HCT116 (cell line): Measurements from ENCODE around the gene DUSP28. TPM values are rescaled to one million over a fixed set of nuclear protein-coding genes. Genes with fewer than 3 reads are reported as not detected.

ENCODE experiments used
- ATAC-seq: fragments of 200-7000 bp; cut with Tn5 transposase; 2 replicates; pipeline ENCODE4 v1.9.1; 2020; ENCODE audit warnings: mild to moderate bottlenecking, moderate library complexity
- BruUV-seq: library from RNA; stranded (reverse); fragments of 400-500 nt; replicated peaks from 2 replicates; lab custom pipeline; 2021; lab: Mats Ljungman, UMichigan
- CTCF ChIA-PET: fragments of 300-600 bp; sonication (Branson Sonifier 250); formaldehyde crosslinking; loops from one replicate; lab custom pipeline; 2021; ENCODE audit warnings: antibody characterized with exemption; lab: Charles Lee
- POLR2A ChIA-PET: fragments of 300-600, 350-600 bp; sonication (Branson Sonifier 250); formaldehyde crosslinking; loops from one replicate; lab custom pipeline; 2021; ENCODE audit warnings: antibody characterized with exemption; lab: Charles Lee
- RAD21 ChIA-PET, 2 experiments: fragments of 300-600 bp; sonication (Branson Sonifier 250); formaldehyde crosslinking; loops; one replicate each; lab custom pipeline; 2023; ENCODE audit warnings: low total read pairs in 2 of 2; ENCODE audit not compliant: uncharacterized antibody in 2 of 2, unreplicated experiment in 2 of 2, low non-redundant PET in 1 of 2; lab: Charles Lee
- DNase-seq: peaks from one replicate; pipeline ENCODE4 v3.0.0-alpha.2; 2010; ENCODE audit warnings: low read depth, low spot score
- H2AFZ ChIP-seq: fragments of 200-600 bp; shearing (Covaris generic), sonication (generic); 2 replicates; pipeline ENCODE4 v1.6.1; 2017; ENCODE audit warnings: low read depth, mixed run types, mixed read lengths, antibody characterized with exemption, low read length; ENCODE audit not compliant: poor library complexity, severe bottlenecking
- H3K27ac ChIP-seq: 2 replicates; pipeline ENCODE4 v1.5.1; 2012; ENCODE audit warnings: low read depth, low read length
- H3K27me3 ChIP-seq: fragments of 200-600 bp; sonication (generic); 2 replicates; pipeline ENCODE4 v1.6.1; 2016; ENCODE audit warnings: mixed run types, low read length, mixed read lengths; ENCODE audit not compliant: insufficient read depth
- H3K36me3 ChIP-seq, 2 experiments: fragments of 200-500 bp in 1 of 2; fragments of 200-600 bp in 1 of 2; sonication (Bioruptor generic) in 1 of 2; sonication (generic) in 1 of 2; 2 replicates each; pipeline versions ENCODE4 v1.5.1 to v1.6.1; 2014 to 2016; ENCODE audit warnings: low read length in 2 of 2, inconsistent platforms in 1 of 2, mixed read lengths in 1 of 2, mixed run types in 1 of 2; ENCODE audit not compliant: insufficient read depth in 2 of 2, control insufficient read depth in 1 of 2
- H3K4me1 ChIP-seq, 2 experiments: fragments of 200-600 bp in 1 of 2; sonication (generic) in 1 of 2; 2 replicates each; pipeline versions ENCODE4 v1.5.1 to v1.6.1; 2012 to 2017; ENCODE audit warnings: low read length in 2 of 2, inconsistent platforms in 1 of 2, mild to moderate bottlenecking in 1 of 2, mixed read lengths in 1 of 2, mixed run types in 1 of 2, moderate library complexity in 1 of 2; ENCODE audit not compliant: insufficient read depth in 2 of 2, control insufficient read depth in 1 of 2
- H3K4me2 ChIP-seq: fragments of 200-600 bp; sonication (generic); 2 replicates; pipeline ENCODE4 v1.6.1; 2017; ENCODE audit warnings: mixed run types, low read length, mixed read lengths
- H3K4me3 ChIP-seq, 2 experiments: fragments of 200-600 bp in 1 of 2; sonication (generic) in 1 of 2; replicated peaks in 1 of 2; 2 replicates each; pipeline ENCODE4 v1.5.1; 2011 to 2016; ENCODE audit warnings: low read length in 2 of 2, control low read depth in 1 of 2, low read depth in 1 of 2, mild to moderate bottlenecking in 1 of 2, mixed read lengths in 1 of 2, mixed run types in 1 of 2
- H3K79me2 ChIP-seq: fragments of 200-600 bp; sonication (generic); 2 replicates; pipeline ENCODE4 v1.6.1; 2017; ENCODE audit warnings: mild to moderate bottlenecking, mixed run types, low read length, moderate library complexity, mixed read lengths; ENCODE audit not compliant: insufficient read depth
- H3K9ac ChIP-seq: fragments of 200-600 bp; sonication (generic); 2 replicates; pipeline ENCODE4 v1.6.1; 2016; ENCODE audit warnings: low read length, mixed read lengths
- H3K9me2 ChIP-seq: fragments of 200-600 bp; sonication (generic), shearing (Covaris generic); 2 replicates; pipeline ENCODE4 v1.6.1; 2017; ENCODE audit warnings: mixed run types, mild to moderate bottlenecking, moderate library complexity; ENCODE audit not compliant: insufficient read depth
- H3K9me3 ChIP-seq, 2 experiments: fragments of 200-500 bp in 1 of 2; fragments of 200-600 bp in 1 of 2; sonication (Bioruptor generic) in 1 of 2; sonication (generic) in 1 of 2; 2 replicates each; pipeline ENCODE4 v1.6.1; 2014 to 2017; ENCODE audit warnings: low read length in 2 of 2, mixed read lengths in 2 of 2, inconsistent platforms in 1 of 2, low read depth in 1 of 2, mild to moderate bottlenecking in 1 of 2, mixed run types in 1 of 2, moderate library complexity in 1 of 2; ENCODE audit not compliant: control insufficient read depth in 1 of 2, insufficient read depth in 1 of 2
- H4K20me1 ChIP-seq: fragments of 200-600 bp; sonication (generic), shearing (Covaris generic); 2 replicates; pipeline ENCODE4 v1.6.1; 2017; ENCODE audit warnings: mixed run types, mild to moderate bottlenecking, moderate library complexity; ENCODE audit not compliant: insufficient read depth
- CBX3 ChIP-seq: IDR thresholded peaks from 2 replicates; pipeline ENCODE4 v1.6.1; 2012; ENCODE audit warnings: low read depth
- EGR1 ChIP-seq: IDR thresholded peaks from 2 replicates; pipeline ENCODE4 v1.6.1; 2012; ENCODE audit warnings: low read depth
- EZH2 ChIP-seq: fragments of 200-600 bp; sonication (generic); IDR thresholded peaks from 2 replicates; pipeline ENCODE4 v1.6.1; 2017; ENCODE audit warnings: antibody characterized with exemption, mixed run types
- EZH2phosphoT487 ChIP-seq: fragments of 200-600 bp; IDR thresholded peaks from 2 replicates; pipeline ENCODE4 v1.6.1; 2018; ENCODE audit warnings: antibody characterized with exemption, borderline replicate concordance
- JUND ChIP-seq: IDR thresholded peaks from 2 replicates; pipeline ENCODE4 v1.6.1; 2012
- POLR2A ChIP-seq: IDR thresholded peaks from 2 replicates; pipeline ENCODE4 v1.7.0; 2011; ENCODE audit warnings: borderline replicate concordance; ENCODE audit not compliant: insufficient read depth, insufficient read length; ENCODE audit errors: extremely low read depth
- POLR2AphosphoS5 ChIP-seq: IDR thresholded peaks from 2 replicates; pipeline ENCODE4 v1.6.1; 2011; ENCODE audit warnings: mild to moderate bottlenecking, low read depth, low read length, moderate library complexity
- RAD21 ChIP-seq: IDR thresholded peaks from 2 replicates; pipeline ENCODE4 v1.6.1; 2012; ENCODE audit warnings: low read depth, mild to moderate bottlenecking
- SIN3A ChIP-seq: IDR thresholded peaks from 2 replicates; pipeline ENCODE4 v1.6.1; 2012; ENCODE audit warnings: low read depth
- SRF ChIP-seq: IDR thresholded peaks from 2 replicates; pipeline ENCODE4 v1.6.1; 2012; ENCODE audit warnings: low read depth
- TCF7L2 ChIP-seq: IDR thresholded peaks from 2 replicates; pipeline ENCODE4 v1.7.0; 2011; ENCODE audit warnings: borderline replicate concordance, inconsistent platforms; ENCODE audit not compliant: insufficient read depth, insufficient read length; ENCODE audit errors: extremely low read depth
- YY1 ChIP-seq: IDR thresholded peaks from 2 replicates; pipeline ENCODE4 v1.6.1; 2011; ENCODE audit warnings: low read length, low read depth, moderate library complexity, mild to moderate bottlenecking; ENCODE audit not compliant: insufficient replicate concordance; ENCODE audit errors: extremely low read depth
- ZFX ChIP-seq: fragments of 450-650 bp; IDR thresholded peaks from 2 replicates; pipeline ENCODE4 v1.6.1; 2017
- ZNF274 ChIP-seq: fragments of 200-500 bp; sonication (Bioruptor generic); IDR thresholded peaks from 2 replicates; pipeline ENCODE4 v1.6.1; 2014; ENCODE audit warnings: mild to moderate bottlenecking, low read depth, low read length, inconsistent platforms
- intact Hi-C: fragments of 100-400 bp; cut with micrococcal nuclease; formaldehyde crosslinking; loops from 2 replicates; pipeline ENCODE4 v1.10.0; 2022
- total RNA-seq: library from RNA; stranded (reverse); gene quantifications from one replicate; pipeline ENCODE4 v1.2.1, GENCODE V29; 2021; ENCODE audit not compliant: unreplicated experiment
- TF ChIP-seq, protein P1 (sequence below): IDR thresholded peaks from 2 replicates; pipeline ENCODE4 v1.6.1; 2012
- TF ChIP-seq, protein P2 (sequence below), 3 experiments: fragments of 200-600 bp in 1 of 3; sonication (generic) in 1 of 3; IDR thresholded peaks in 2 of 3; conservative IDR thresholded peaks in 1 of 3; 2 replicates each; pipeline ENCODE4 v1.5.1; 2012 to 2017; ENCODE audit warnings: low read depth in 2 of 3, low read length in 2 of 3, antibody characterized with exemption in 1 of 3, borderline replicate concordance in 1 of 3, control low read depth in 1 of 3, mild to moderate bottlenecking in 1 of 3, mixed read lengths in 1 of 3, mixed run types in 1 of 3, moderate library complexity in 1 of 3; ENCODE audit not compliant: insufficient read depth in 1 of 3
- TF ChIP-seq, protein P3 (sequence below): IDR thresholded peaks from 2 replicates; pipeline ENCODE4 v1.6.1; 2012; ENCODE audit warnings: low read depth
- TF ChIP-seq, protein P4 (sequence below): IDR thresholded peaks from 2 replicates; pipeline ENCODE4 v1.6.1; 2012

Gene DUSP28
- total RNA-seq, 1 experiment from 2014 or later = 5.6 TPM

DNA sequence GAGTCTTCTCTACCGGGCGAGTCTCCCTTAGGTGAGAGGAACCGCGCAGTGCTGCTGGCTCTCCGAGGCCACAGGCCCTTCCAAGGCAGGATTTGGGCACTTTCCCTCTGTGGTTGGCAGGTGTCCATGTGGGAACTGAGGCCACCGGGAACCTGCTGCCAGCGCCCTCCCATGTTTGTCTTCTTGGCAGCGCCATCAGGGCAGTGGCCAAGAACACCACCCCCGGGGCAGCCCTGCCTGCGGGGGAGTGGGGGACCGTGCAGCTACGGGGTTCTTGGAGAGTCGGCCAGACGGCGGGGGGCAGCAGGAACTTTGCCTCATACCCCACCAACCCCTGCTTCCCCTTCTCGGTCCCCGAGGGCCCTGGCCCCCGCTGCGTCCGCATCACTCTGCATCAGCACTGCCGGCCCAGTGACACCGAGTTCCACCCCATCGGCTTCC, 36.4 kb downstream of the DUSP28 start (continued):
- TF ChIP-seq, protein P1, sequence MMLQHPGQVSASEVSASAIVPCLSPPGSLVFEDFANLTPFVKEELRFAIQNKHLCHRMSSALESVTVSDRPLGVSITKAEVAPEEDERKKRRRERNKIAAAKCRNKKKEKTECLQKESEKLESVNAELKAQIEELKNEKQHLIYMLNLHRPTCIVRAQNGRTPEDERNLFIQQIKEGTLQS = no peak
- TF ChIP-seq JUND = no peak
- TF ChIP-seq RAD21 = no peak
- no peak for TF ChIP-seq EGR1

DNA sequence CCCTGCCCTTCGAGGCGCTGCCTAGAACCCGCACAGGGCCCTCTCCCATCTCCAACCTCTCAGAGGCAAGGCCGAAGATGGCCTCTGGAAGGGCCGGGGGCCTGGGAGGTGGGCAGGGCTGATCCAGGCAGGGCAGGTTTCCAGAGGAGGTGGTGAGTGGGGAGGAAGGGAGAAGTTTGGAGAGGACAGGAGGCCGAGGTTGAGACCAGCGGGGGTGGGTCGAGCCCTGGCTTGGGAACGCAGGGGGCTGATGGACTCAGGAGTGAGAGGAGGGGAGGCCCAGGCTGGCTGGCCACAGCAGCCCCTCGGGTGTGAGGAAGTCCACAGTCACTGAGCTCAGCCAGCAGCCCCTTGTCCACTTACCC, 36.9 kb downstream of the DUSP28 start:
- Histone ChIP-seq H3K4me2 (no peak overlapping the region), H3K4me3 (no peak overlapping the region), H3K79me2 (no peaks in the 10 kb centered on the region), H3K27ac (no peak overlapping the region), H3K36me3 (no peaks in the 10 kb centered on the region; a peak in 2 of 4 replicates), H3K9ac (no peak overlapping the region), H3K9me3 (no peaks in the 10 kb centered on the region), H3K27me3 (no peaks in the 10 kb centered on the region), H2AFZ (no peak overlapping the region), H3K9me2 (no peaks in the 10 kb centered on the region), H4K20me1 (no peaks in the 10 kb centered on the region), H3K4me1 (no peaks in the 10 kb centered on the region)
- BruUV-seq = no TSS peak
- ChIA-PET RAD21 (no interaction called here), POLR2A (no interaction called here), CTCF (no interaction called here)
- DNase-seq (no peak), ATAC-seq (no peak)
- intact Hi-C loops = no loop called here
- TF ChIP-seq YY1 (no peak), EZH2phosphoT487 (no peak), ZNF274 (no peak), ZFX (no peak), POLR2AphosphoS5 (no peak), CBX3 (no peak), TCF7L2 (no peak), SRF (no peak), EGR1 (no peak), EZH2 (no peak), SIN3A (no peak), POLR2A (no peak)
- TF ChIP-seq, protein P2, sequence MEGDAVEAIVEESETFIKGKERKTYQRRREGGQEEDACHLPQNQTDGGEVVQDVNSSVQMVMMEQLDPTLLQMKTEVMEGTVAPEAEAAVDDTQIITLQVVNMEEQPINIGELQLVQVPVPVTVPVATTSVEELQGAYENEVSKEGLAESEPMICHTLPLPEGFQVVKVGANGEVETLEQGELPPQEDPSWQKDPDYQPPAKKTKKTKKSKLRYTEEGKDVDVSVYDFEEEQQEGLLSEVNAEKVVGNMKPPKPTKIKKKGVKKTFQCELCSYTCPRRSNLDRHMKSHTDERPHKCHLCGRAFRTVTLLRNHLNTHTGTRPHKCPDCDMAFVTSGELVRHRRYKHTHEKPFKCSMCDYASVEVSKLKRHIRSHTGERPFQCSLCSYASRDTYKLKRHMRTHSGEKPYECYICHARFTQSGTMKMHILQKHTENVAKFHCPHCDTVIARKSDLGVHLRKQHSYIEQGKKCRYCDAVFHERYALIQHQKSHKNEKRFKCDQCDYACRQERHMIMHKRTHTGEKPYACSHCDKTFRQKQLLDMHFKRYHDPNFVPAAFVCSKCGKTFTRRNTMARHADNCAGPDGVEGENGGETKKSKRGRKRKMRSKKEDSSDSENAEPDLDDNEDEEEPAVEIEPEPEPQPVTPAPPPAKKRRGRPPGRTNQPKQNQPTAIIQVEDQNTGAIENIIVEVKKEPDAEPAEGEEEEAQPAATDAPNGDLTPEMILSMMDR (IDR thresholded peaks at IDR 0.05 in 2 of 3, conservative IDR thresholded peaks at IDR 0.05 in 1 of 3; ENCODE audit: borderline replicate concordance in 1 of 3, insufficient read depth in 1 of 3, low read depth in 2 of 3, low read length in 2 of 3) = no peak
- TF ChIP-seq, protein P3, sequence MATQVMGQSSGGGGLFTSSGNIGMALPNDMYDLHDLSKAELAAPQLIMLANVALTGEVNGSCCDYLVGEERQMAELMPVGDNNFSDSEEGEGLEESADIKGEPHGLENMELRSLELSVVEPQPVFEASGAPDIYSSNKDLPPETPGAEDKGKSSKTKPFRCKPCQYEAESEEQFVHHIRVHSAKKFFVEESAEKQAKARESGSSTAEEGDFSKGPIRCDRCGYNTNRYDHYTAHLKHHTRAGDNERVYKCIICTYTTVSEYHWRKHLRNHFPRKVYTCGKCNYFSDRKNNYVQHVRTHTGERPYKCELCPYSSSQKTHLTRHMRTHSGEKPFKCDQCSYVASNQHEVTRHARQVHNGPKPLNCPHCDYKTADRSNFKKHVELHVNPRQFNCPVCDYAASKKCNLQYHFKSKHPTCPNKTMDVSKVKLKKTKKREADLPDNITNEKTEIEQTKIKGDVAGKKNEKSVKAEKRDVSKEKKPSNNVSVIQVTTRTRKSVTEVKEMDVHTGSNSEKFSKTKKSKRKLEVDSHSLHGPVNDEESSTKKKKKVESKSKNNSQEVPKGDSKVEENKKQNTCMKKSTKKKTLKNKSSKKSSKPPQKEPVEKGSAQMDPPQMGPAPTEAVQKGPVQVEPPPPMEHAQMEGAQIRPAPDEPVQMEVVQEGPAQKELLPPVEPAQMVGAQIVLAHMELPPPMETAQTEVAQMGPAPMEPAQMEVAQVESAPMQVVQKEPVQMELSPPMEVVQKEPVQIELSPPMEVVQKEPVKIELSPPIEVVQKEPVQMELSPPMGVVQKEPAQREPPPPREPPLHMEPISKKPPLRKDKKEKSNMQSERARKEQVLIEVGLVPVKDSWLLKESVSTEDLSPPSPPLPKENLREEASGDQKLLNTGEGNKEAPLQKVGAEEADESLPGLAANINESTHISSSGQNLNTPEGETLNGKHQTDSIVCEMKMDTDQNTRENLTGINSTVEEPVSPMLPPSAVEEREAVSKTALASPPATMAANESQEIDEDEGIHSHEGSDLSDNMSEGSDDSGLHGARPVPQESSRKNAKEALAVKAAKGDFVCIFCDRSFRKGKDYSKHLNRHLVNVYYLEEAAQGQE = no peak
- TF ChIP-seq, protein P4, sequence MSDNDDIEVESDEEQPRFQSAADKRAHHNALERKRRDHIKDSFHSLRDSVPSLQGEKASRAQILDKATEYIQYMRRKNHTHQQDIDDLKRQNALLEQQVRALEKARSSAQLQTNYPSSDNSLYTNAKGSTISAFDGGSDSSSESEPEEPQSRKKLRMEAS = no peak
